GM23338 (cell line): ENCODE data around the gene TPX2. TPM values are rescaled to one million over a fixed set of nuclear protein-coding genes. Genes with fewer than 3 reads are reported as not detected.
A peak's percentile ranks its signal among the peaks of the same experiment; 100 is the strongest.

Experiments used
- ATAC-seq: fragments of 200-7000 bp; cut with Tn5 transposase; 3 replicates; pipeline ENCODE4 v1.9.1; 2020
- DNase-seq: peaks from one replicate; pipeline ENCODE4 v3.0.0-alpha.2; 2015; ENCODE audit warnings: low spot score
- H2AFZ ChIP-seq: fragments of 200-600 bp; sonication (generic); 2 replicates; pipeline ENCODE4 v1.8.0; 2016; ENCODE audit warnings: antibody characterized with exemption, mild to moderate bottlenecking, moderate library complexity
- H3F3A ChIP-seq: fragments of 200-600 bp; sonication (generic); replicated peaks from 2 replicates; pipeline ENCODE4 v1.8.0; 2017; ENCODE audit warnings: antibody characterized with exemption, mixed run types, low read depth
- H3K27ac ChIP-seq: fragments of 200-600 bp; sonication (generic); 2 replicates; pipeline ENCODE4 v1.6.1; 2016; ENCODE audit warnings: low read depth
- H3K27me3 ChIP-seq: fragments of 200-600 bp; sonication (generic); 2 replicates; pipeline ENCODE4 v1.8.0; 2016; ENCODE audit warnings: mild to moderate bottlenecking, mixed run types, moderate library complexity; ENCODE audit not compliant: insufficient read depth
- H3K36me3 ChIP-seq: fragments of 200-600 bp; sonication (generic); 2 replicates; pipeline ENCODE4 v1.8.0; 2016; ENCODE audit warnings: mild to moderate bottlenecking; ENCODE audit not compliant: insufficient read depth
- H3K4me1 ChIP-seq: fragments of 200-600 bp; sonication (generic); 2 replicates; pipeline ENCODE4 v1.8.0; 2016; ENCODE audit warnings: mild to moderate bottlenecking, moderate library complexity; ENCODE audit not compliant: insufficient read depth
- H3K4me2 ChIP-seq: fragments of 200-600 bp; sonication (generic); 2 replicates; pipeline ENCODE4 v1.7.1; 2017; ENCODE audit warnings: mixed run types
- H3K4me3 ChIP-seq: fragments of 200-600 bp; sonication (generic); 2 replicates; pipeline ENCODE4 v1.6.1; 2016; ENCODE audit warnings: mixed run types
- H3K79me2 ChIP-seq: fragments of 200-600 bp; sonication (generic); replicated peaks from 2 replicates; pipeline ENCODE4 v1.8.0; 2017; ENCODE audit warnings: mild to moderate bottlenecking; ENCODE audit not compliant: insufficient read depth
- H3K9me2 ChIP-seq: fragments of 200-600 bp; sonication (generic); 2 replicates; pipeline ENCODE4 v1.8.0; 2017; ENCODE audit not compliant: insufficient read depth
- H4K20me1 ChIP-seq: fragments of 200-600 bp; sonication (generic); replicated peaks from 2 replicates; pipeline ENCODE4 v1.8.0; 2017; ENCODE audit warnings: mild to moderate bottlenecking; ENCODE audit not compliant: insufficient read depth
- H3K27ac Mint-ChIP-seq: 2 replicates; pipeline ENCODE4 v1.8.0; 2020; ENCODE audit warnings: inconsistent platforms, mild to moderate bottlenecking, moderate library complexity, mixed read lengths
- H3K27me3 Mint-ChIP-seq: 3 replicates; pipeline ENCODE4 v1.8.0; 2022; ENCODE audit warnings: low read depth, mild to moderate bottlenecking, moderate library complexity, mixed read lengths, inconsistent platforms; ENCODE audit not compliant: insufficient read depth, poor library complexity
- H3K36me3 Mint-ChIP-seq: 3 replicates; pipeline ENCODE4 v1.8.0; 2021; ENCODE audit warnings: low read depth, mild to moderate bottlenecking, inconsistent platforms, moderate library complexity, mixed read lengths
- H3K4me1 Mint-ChIP-seq: 3 replicates; pipeline ENCODE4 v1.8.0; 2020; ENCODE audit warnings: mild to moderate bottlenecking, inconsistent platforms, mixed read lengths
- H3K4me3 Mint-ChIP-seq: 3 replicates; pipeline ENCODE4 v1.8.0; 2021; ENCODE audit warnings: moderate library complexity, mild to moderate bottlenecking, inconsistent platforms, mixed read lengths
- H3K9me3 Mint-ChIP-seq: 3 replicates; pipeline ENCODE4 v1.8.0; 2020; ENCODE audit warnings: moderate library complexity, mild to moderate bottlenecking, inconsistent platforms, mixed read lengths
- CREB1 ChIP-seq: fragments of 250-450 bp; sonication (Bioruptor Pico); IDR thresholded peaks from 2 replicates; pipeline ENCODE4 v1.5.0; 2020; ENCODE audit warnings: low read depth, mild to moderate bottlenecking, moderate library complexity
- CTCF ChIP-seq, 2 experiments: fragments of 200-600 bp in 1 of 2; sonication (generic) in 1 of 2; conservative IDR thresholded peaks; 2 replicates each; pipeline versions ENCODE4 v1.5.1 to v1.6.1; 2016 to 2017; ENCODE audit warnings: antibody characterized with exemption in 2 of 2, low read depth in 2 of 2, mild to moderate bottlenecking in 2 of 2, moderate library complexity in 1 of 2
- ETS1 ChIP-seq: IDR thresholded peaks from 2 replicates; pipeline ENCODE4 v1.6.1; 2016; ENCODE audit warnings: antibody characterized with exemption
- EZH2 ChIP-seq: fragments of 200-600 bp; sonication (generic); IDR thresholded peaks from one replicate; pipeline ENCODE4 v1.8.0; 2017; ENCODE audit warnings: antibody characterized with exemption, mild to moderate bottlenecking, low read depth; ENCODE audit not compliant: unreplicated experiment
- EZH2phosphoT487 ChIP-seq: fragments of 200-600 bp; sonication (generic); IDR thresholded peaks from one replicate; pipeline ENCODE4 v1.8.1; 2018; ENCODE audit warnings: antibody characterized with exemption; ENCODE audit not compliant: unreplicated experiment
- JUNB ChIP-seq: IDR thresholded peaks from one replicate; pipeline ENCODE4 v1.6.1; 2016; ENCODE audit warnings: antibody characterized with exemption; ENCODE audit not compliant: unreplicated experiment
- NANOG ChIP-seq: IDR thresholded peaks from 2 replicates; pipeline ENCODE4 v1.6.1; 2016; ENCODE audit warnings: antibody characterized with exemption, borderline replicate concordance
- POLR2AphosphoS5 ChIP-seq: IDR thresholded peaks from 2 replicates; pipeline ENCODE4 v1.6.1; 2016; ENCODE audit warnings: antibody characterized with exemption, low read depth
- REST ChIP-seq: IDR thresholded peaks from one replicate; pipeline ENCODE4 v1.6.1; 2018; ENCODE audit warnings: antibody characterized with exemption; ENCODE audit not compliant: unreplicated experiment
- STAT1 ChIP-seq: IDR thresholded peaks from one replicate; pipeline ENCODE4 v1.6.1; 2016; ENCODE audit warnings: antibody characterized with exemption; ENCODE audit not compliant: unreplicated experiment
- ZNF114 ChIP-seq: fragments of 250-450 bp; sonication (Bioruptor Pico); IDR thresholded peaks from 2 replicates; pipeline ENCODE4 v1.5.0; 2020; ENCODE audit warnings: mild to moderate bottlenecking, moderate library complexity
- ZNF331 ChIP-seq: fragments of 250-450 bp; sonication (Bioruptor Pico); IDR thresholded peaks from 2 replicates; pipeline ENCODE4 v1.5.0; 2020; ENCODE audit warnings: low read depth, mild to moderate bottlenecking, moderate library complexity
- ZNF462 ChIP-seq: fragments of 250-450 bp; sonication (Bioruptor Pico); IDR thresholded peaks from 2 replicates; pipeline ENCODE4 v1.5.0; 2020; ENCODE audit warnings: mild to moderate bottlenecking, moderate library complexity
- polyA plus RNA-seq: library from polyadenylated mRNA; unstranded; fragments of >200 nt; fragmentation: Nextera tagmentation; extraction: Ambion mirVana; gene quantifications from 2 replicates; pipeline ENCODE4 v1.2.1, GENCODE V29; 2016
- total RNA-seq: library from RNA; depleted of rRNA; stranded (reverse); fragments of >200 nt; shearing (Covaris generic); gene quantifications from 2 replicates; pipeline ENCODE4 v1.2.3, GENCODE V29; 2014

The TPX2 gene
- total and polyA plus RNA-seq, 2 experiments from 2014 or later: 101 to 159 TPM

- H2AFZ ChIP-seq: no peak overlapping the region
- no peaks in the 10 kb centered on the region for H3K27me3 ChIP-seq
- DNase-seq (peak; percentile 53), ATAC-seq (no peak; the same call in 1 of the 3 replicates)
- peak overlapping the region; percentile 73 for H3K4me2 ChIP-seq
- Mint-ChIP-seq H3K27ac (no peak overlapping the region), H3K4me3 (peak overlapping the region; percentile 1; the same call in 1 of the 3 replicates), H3K4me1 (peaks cover 61% of the 10 kb centered on the region), H3K36me3 (peaks cover 41% of the 10 kb centered on the region), H3K27me3 (peaks cover 7% of the 10 kb centered on the region), H3K9me3 (no peaks in the 10 kb centered on the region)
- H3K79me2 ChIP-seq: peaks cover 95% of the 10 kb centered on the region
- peaks cover 3% of the 10 kb centered on the region; the same call in 1 of the 2 replicates for H4K20me1 ChIP-seq
- H3K4me3 ChIP-seq: no peak overlapping the region; the same call in 1 of the 2 replicates
- peaks cover 18% of the 10 kb centered on the region; the same call in 1 of the 2 replicates for H3F3A ChIP-seq
- no peaks in the 10 kb centered on the region for H3K9me2 ChIP-seq
- H3K27ac ChIP-seq: peak overlapping the region; percentile 41
- H3K36me3 ChIP-seq: peaks cover 4% of the 10 kb centered on the region; the same call in 1 of the 2 replicates
- H3K4me1 ChIP-seq: peaks cover 57% of the 10 kb centered on the region
- no peak for TF ChIP-seq REST
- no peak for TF ChIP-seq ETS1
- TF ChIP-seq ZNF331 (CRISPR knock-in tag): no peak
- TF ChIP-seq ZNF114 (CRISPR knock-in tag): no peak
- no peak for TF ChIP-seq POLR2AphosphoS5
- no peak for TF ChIP-seq EZH2
- no peak for TF ChIP-seq NANOG
- no peak for TF ChIP-seq JUNB
- TF ChIP-seq ZNF462 (CRISPR knock-in tag): no peak
- no peak for TF ChIP-seq CREB1 (CRISPR knock-in tag)
- TF ChIP-seq CTCF (conservative IDR thresholded peaks at IDR 0.05; ENCODE audit: low read depth in 2 of 2): no peak
- TF ChIP-seq STAT1: no peak
- no peak for TF ChIP-seq EZH2phosphoT487
Observed at GRCh38 chr20:31708736-31709534, 30.2 kb upstream of the TPX2 start.
